Loucy (cell line): ENCODE data around the gene MINDY1.

ENCODE experiments used
- H2AFZ ChIP-seq: fragments of 200-600 bp; sonication (generic); 2 replicates; pipeline ENCODE4 v1.6.0; 2016; ENCODE audit warnings: antibody characterized with exemption, mild to moderate bottlenecking, low read length, moderate library complexity
- H3F3A ChIP-seq: fragments of 200-600 bp; 2 replicates; pipeline ENCODE4 v1.6.0; 2016; ENCODE audit warnings: antibody characterized with exemption, low read depth, mild to moderate bottlenecking
- H3K27me3 ChIP-seq: fragments of 200-600 bp; sonication (generic); 2 replicates; pipeline ENCODE4 v1.6.1; 2014; ENCODE audit warnings: low read length, mild to moderate bottlenecking; ENCODE audit not compliant: insufficient read depth, poor library complexity, severe bottlenecking
- H3K36me3 ChIP-seq: fragments of 200-600 bp; sonication (generic); 2 replicates; pipeline ENCODE4 v1.6.1; 2016; ENCODE audit warnings: low read length; ENCODE audit not compliant: insufficient read depth
- H3K4me1 ChIP-seq: fragments of 200-600 bp; sonication (generic); 2 replicates; pipeline ENCODE4 v1.5.1; 2014; ENCODE audit warnings: low read length, mild to moderate bottlenecking; ENCODE audit not compliant: insufficient read depth, poor library complexity, severe bottlenecking
- H3K4me2 ChIP-seq: fragments of 200-600 bp; sonication (generic); 2 replicates; pipeline ENCODE4 v1.6.0; 2014; ENCODE audit warnings: antibody characterized with exemption, low read length, low read depth, mild to moderate bottlenecking; ENCODE audit not compliant: poor library complexity, severe bottlenecking
- H3K4me3 ChIP-seq: fragments of 200-600 bp; sonication (generic); 2 replicates; pipeline ENCODE4 v1.5.1; 2014; ENCODE audit warnings: low read length, mild to moderate bottlenecking, mixed read lengths; ENCODE audit not compliant: poor library complexity, severe bottlenecking
- H3K79me2 ChIP-seq: fragments of 200-600 bp; sonication (generic); 2 replicates; pipeline ENCODE4 v1.6.1; 2014; ENCODE audit warnings: low read length; ENCODE audit not compliant: insufficient read depth
- H3K9ac ChIP-seq: fragments of 200-600 bp; sonication (generic); 2 replicates; pipeline ENCODE4 v1.6.0; 2014; ENCODE audit warnings: mild to moderate bottlenecking, low read depth, low read length, moderate library complexity; ENCODE audit not compliant: poor library complexity, severe bottlenecking
- H3K9me2 ChIP-seq: fragments of 200-600 bp; sonication (generic); replicated peaks from 2 replicates; pipeline ENCODE4 v1.6.1; 2016; ENCODE audit warnings: low read depth, low read length, mixed read lengths
- H3K9me3 ChIP-seq: fragments of 200-600 bp; sonication (generic); 2 replicates; pipeline ENCODE4 v1.6.1; 2014; ENCODE audit warnings: mild to moderate bottlenecking, antibody characterized with exemption, low read length, low read depth; ENCODE audit not compliant: insufficient read depth
- H4K20me1 ChIP-seq: fragments of 200-600 bp; sonication (generic); 2 replicates; pipeline ENCODE4 v1.6.0; 2014; ENCODE audit warnings: antibody characterized with exemption, low read length, mild to moderate bottlenecking; ENCODE audit not compliant: insufficient read depth, poor library complexity, severe bottlenecking
- EZH2phosphoT487 ChIP-seq: fragments of 200-600 bp; IDR thresholded peaks from 2 replicates; pipeline ENCODE4 v1.6.1; 2018; ENCODE audit warnings: antibody characterized with exemption, mild to moderate bottlenecking, moderate library complexity, borderline replicate concordance
- TF ChIP-seq, protein P1 (sequence below): fragments of 200-600 bp; sonication (generic); conservative IDR thresholded peaks from 2 replicates; pipeline ENCODE4 v1.5.1; 2014; ENCODE audit warnings: mild to moderate bottlenecking, antibody characterized with exemption, low read length

MINDY1 gene

DNA sequence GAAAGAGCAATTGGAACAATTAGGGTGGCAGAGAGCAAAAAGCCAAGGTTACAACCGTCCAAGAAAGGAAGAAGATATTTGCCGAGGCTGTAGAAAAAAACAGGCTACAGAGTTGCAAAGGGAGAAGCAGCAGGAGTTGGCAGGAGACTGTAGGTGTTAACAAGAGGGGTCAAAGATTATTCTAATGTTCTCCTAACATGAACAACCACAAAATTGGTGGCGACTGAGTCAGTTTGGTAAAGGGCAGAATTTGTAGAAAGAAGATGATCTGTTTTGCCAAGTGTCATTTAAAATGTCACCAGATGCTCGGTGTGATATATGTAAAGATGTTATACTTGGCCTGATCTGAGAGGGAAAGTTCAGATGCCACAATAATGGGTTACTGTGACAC is 1.1 kb upstream of the MINDY1 start:
- Histone ChIP-seq H3F3A (peaks cover 9% of the 10 kb centered on the region; the same call in 1 of the 2 replicates), H3K9me2 (no peaks in the 10 kb centered on the region), H3K9ac (peak overlapping the region; percentile 86), H3K4me2 (peak overlapping the region; percentile 94), H3K79me2 (peaks cover 33% of the 10 kb centered on the region), H2AFZ (peak overlapping the region; percentile 84), H3K4me1 (peaks cover 68% of the 10 kb centered on the region), H3K9me3 (no peaks in the 10 kb centered on the region), H4K20me1 (no peaks in the 10 kb centered on the region), H3K27me3 (no peaks in the 10 kb centered on the region), H3K36me3 (no peaks in the 10 kb centered on the region), H3K4me3 (peak overlapping the region; percentile 96)
- TF ChIP-seq, protein P1, sequence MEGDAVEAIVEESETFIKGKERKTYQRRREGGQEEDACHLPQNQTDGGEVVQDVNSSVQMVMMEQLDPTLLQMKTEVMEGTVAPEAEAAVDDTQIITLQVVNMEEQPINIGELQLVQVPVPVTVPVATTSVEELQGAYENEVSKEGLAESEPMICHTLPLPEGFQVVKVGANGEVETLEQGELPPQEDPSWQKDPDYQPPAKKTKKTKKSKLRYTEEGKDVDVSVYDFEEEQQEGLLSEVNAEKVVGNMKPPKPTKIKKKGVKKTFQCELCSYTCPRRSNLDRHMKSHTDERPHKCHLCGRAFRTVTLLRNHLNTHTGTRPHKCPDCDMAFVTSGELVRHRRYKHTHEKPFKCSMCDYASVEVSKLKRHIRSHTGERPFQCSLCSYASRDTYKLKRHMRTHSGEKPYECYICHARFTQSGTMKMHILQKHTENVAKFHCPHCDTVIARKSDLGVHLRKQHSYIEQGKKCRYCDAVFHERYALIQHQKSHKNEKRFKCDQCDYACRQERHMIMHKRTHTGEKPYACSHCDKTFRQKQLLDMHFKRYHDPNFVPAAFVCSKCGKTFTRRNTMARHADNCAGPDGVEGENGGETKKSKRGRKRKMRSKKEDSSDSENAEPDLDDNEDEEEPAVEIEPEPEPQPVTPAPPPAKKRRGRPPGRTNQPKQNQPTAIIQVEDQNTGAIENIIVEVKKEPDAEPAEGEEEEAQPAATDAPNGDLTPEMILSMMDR, result no peak
- no peak for TF ChIP-seq EZH2phosphoT487

DNA sequence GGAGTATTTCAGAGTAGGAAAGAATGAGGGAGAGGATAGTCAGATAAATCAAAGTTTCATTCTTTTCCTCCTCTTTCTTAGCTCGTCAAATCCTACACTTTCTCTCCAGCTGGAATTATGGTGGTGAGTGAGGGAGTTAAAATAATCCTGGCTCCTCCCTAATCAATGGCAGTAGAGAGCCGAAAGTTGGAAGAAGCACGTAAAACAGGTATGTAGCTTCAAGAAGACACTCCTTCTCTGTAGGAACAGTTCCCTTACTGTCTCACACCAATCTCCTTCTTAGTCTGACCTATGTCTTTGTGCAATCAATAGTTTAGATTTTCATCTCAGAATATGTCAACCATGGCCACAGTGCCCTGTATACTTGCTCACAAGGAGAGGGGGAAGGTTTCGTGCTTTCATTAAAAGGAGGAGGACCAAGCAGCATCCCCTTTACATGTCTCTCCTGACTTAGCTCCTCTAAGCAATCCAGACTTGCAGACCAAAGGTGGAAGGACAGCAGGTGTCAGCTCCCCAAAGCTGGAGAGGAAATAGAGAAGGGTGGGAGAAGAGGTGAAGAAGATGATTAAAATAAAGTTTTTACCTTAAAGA is 878 bp downstream of the MINDY1 start:
- H3K4me1 ChIP-seq, result peaks cover 63% of the 10 kb centered on the region

DNA sequence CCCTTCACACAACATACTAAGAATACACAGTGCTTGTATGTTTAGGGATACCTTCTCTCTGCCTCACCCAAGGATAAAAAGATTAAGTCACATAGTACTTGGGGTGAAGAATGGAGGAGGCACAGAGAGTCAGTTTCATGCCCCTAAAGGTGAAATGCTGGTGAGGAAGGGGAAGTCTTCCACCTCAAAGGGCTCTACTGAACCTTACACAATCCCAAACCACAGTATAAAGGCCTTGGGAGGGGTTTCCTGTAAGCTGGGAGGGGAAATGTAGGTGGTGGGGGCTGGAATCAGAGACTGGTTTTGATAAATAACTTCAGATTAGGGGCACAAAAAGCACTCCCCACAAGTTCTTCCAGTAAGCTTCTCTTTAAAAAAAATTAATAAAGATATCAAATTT is 3.5 kb downstream of the MINDY1 start:
- no peaks in the 10 kb centered on the region for H3K9me3 ChIP-seq
- peak overlapping the region; percentile 41 for H3K4me3 ChIP-seq
- no peak for TF ChIP-seq EZH2phosphoT487
- TF ChIP-seq, protein P1, result no peak
- H3K9ac ChIP-seq, result peak overlapping the region; percentile 15
- H3K27me3 ChIP-seq, result no peaks in the 10 kb centered on the region
- H3K9me2 ChIP-seq, result no peaks in the 10 kb centered on the region
- H4K20me1 ChIP-seq, result no peaks in the 10 kb centered on the region
- H3K79me2 ChIP-seq, result peaks cover 8% of the 10 kb centered on the region
- H3K4me1 ChIP-seq, result peaks cover 47% of the 10 kb centered on the region
- H2AFZ ChIP-seq, result no peak overlapping the region
- no peaks in the 10 kb centered on the region for H3K36me3 ChIP-seq
- peak overlapping the region; percentile 68 for H3K4me2 ChIP-seq
- peaks cover 2% of the 10 kb centered on the region; the same call in 1 of the 2 replicates for H3F3A ChIP-seq

More for the DNA sequence above, 878 bp downstream of the MINDY1 start:
- Histone ChIP-seq H3K9ac (peak overlapping the region; percentile 81), H3K9me3 (no peaks in the 10 kb centered on the region), H3K27me3 (no peaks in the 10 kb centered on the region), H3K4me3 (peak overlapping the region; percentile 76), H4K20me1 (no peaks in the 10 kb centered on the region), H3F3A (peaks cover 4% of the 10 kb centered on the region; the same call in 1 of the 2 replicates), H3K36me3 (no peaks in the 10 kb centered on the region), H3K79me2 (peaks cover 32% of the 10 kb centered on the region), H3K4me2 (peak overlapping the region; percentile 94), H3K9me2 (no peaks in the 10 kb centered on the region), H2AFZ (peak overlapping the region; percentile 91; the same call in 1 of the 2 replicates)
- TF ChIP-seq, protein P1, result no peak
- no peak for TF ChIP-seq EZH2phosphoT487
